A549 treated with Hydrocortisone at 1 μM for 4 hours (cell line): ENCODE results near the gene CCSER2. TPM values are rescaled to one million over a fixed set of nuclear protein-coding genes. Genes with fewer than 3 reads are reported as not detected.

ENCODE experiments used
- total RNA-seq: library from RNA; stranded (reverse); fragments of 200-300 nt; extraction: Qiagen RNA extraction; gene quantifications from 5 replicates; pipeline ENCODE4 v1.2.3, GENCODE V29; 2022

Gene CCSER2, protein sequence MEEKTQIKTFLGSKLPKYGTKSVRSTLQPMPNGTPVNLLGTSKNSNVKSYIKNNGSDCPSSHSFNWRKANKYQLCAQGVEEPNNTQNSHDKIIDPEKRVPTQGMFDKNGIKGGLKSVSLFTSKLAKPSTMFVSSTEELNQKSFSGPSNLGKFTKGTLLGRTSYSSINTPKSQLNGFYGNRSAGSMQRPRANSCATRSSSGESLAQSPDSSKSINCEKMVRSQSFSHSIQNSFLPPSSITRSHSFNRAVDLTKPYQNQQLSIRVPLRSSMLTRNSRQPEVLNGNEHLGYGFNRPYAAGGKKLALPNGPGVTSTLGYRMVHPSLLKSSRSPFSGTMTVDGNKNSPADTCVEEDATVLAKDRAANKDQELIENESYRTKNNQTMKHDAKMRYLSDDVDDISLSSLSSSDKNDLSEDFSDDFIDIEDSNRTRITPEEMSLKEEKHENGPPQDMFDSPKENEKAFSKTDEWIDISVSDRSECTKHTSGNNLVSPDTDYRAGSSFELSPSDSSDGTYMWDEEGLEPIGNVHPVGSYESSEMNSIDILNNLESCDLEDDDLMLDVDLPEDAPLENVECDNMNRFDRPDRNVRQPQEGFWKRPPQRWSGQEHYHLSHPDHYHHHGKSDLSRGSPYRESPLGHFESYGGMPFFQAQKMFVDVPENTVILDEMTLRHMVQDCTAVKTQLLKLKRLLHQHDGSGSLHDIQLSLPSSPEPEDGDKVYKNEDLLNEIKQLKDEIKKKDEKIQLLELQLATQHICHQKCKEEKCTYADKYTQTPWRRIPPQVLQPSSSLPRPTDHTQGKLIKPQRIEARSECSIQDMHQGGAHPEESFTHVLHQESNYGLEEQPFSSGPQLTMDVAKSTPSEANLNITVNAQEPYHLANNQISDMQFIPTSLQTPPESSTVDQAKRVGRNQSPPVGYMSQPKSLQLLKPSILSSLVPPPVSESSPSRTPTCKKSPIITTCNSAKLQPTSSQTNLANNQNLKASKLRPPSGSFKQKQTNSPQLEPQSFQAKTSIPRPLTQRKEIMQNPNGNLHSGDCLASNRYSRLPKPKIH
- 9.6 to 13.1 TPM (median 10.8 TPM) in 5 replicates for total RNA-seq

DNA sequence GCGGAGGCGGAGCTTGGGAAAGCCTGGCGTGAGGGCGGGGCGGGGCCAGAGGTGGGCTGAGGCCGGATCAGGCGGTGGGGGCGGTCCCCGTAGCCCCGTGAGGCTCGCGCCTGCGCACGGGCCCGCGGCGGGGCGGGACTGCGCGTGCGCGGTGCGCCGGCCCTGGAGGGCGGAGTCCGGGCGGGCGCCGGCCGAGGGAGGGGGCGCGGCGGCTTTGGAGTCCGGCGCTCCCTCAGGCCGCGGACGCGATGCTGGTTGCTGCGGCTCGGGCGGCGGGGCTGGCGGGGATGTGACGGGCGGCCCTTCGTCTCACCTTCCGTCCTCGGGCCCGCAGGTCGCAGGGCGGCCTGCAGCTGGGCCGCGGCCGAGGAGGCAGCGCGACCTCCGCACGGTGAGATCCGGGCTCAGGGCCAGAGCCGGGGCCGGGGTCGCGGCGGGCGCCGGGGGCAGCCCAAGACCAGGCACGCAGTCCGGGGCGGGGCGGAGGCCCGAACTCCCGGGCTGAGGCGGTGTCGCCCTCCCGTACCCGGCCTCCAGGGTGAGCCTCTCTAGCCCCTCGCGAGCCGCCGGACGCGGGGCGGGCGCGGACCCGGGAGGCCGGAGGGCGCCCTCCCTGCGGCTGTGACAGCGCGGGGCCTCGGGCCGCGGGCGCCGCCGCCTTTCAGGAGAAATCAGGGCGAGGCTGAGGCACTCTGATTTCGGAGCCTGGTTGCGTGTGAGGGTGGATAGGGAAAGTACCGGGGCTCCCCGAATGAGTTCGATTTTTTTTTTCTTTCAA, at the start of gene CCSER2:
TSS of gene CCSER2 (plus strand) at position 172 of the 778 bp plus-strand sequence. CDS start 42,464 bp downstream, outside the sequence.

Other genes starting within 250 kb of the CCSER2 start
- 196 to 232 TPM (median 208 TPM) in 5 replicates for gene GHITM, start 189.1 kb upstream of the CCSER2 start, total RNA-seq
- gene GPR15LG, start 154.8 kb upstream of the CCSER2 start, total RNA-seq = not detected in 5 replicates
- 0.02 to 0.12 TPM (median 0.09 TPM) in 5 replicates for gene CDHR1, start 134.1 kb upstream of the CCSER2 start, total RNA-seq
- gene LRIT2, start 103.0 kb upstream of the CCSER2 start, total RNA-seq = not detected in 5 replicates
- gene LRIT1, start 87.0 kb upstream of the CCSER2 start, total RNA-seq = not detected in 5 replicates
- not detected in 5 replicates for gene RGR, start 83.5 kb upstream of the CCSER2 start, total RNA-seq